ACC112 (cell line): ENCODE results near the gene FOXP4.

Experiments
- H2AFZ ChIP-seq: fragments of 200-600 bp; sonication (generic); one replicate; pipeline ENCODE4 v1.6.0; 2017; ENCODE audit warnings: antibody characterized with exemption, low read length; ENCODE audit not compliant: unreplicated experiment
- H3K27ac ChIP-seq: fragments of 200-600 bp; sonication (generic); 2 replicates; pipeline ENCODE4 v1.5.1; 2014; ENCODE audit warnings: low read depth, mild to moderate bottlenecking, antibody characterized with exemption, low read length, moderate library complexity
- H3K27me3 ChIP-seq: fragments of 200-600 bp; sonication (generic); 2 replicates; pipeline ENCODE4 v1.6.1; 2014; ENCODE audit warnings: mild to moderate bottlenecking, antibody characterized with exemption, low read length, moderate library complexity, mixed read lengths; ENCODE audit not compliant: insufficient read depth
- H3K36me3 ChIP-seq: fragments of 200-600 bp; sonication (generic); 2 replicates; pipeline ENCODE4 v1.6.1; 2016; ENCODE audit warnings: mild to moderate bottlenecking, antibody characterized with exemption, low read length, moderate library complexity, mixed read lengths; ENCODE audit not compliant: insufficient read depth
- H3K4me1 ChIP-seq: fragments of 200-600 bp; sonication (generic); one replicate; pipeline ENCODE4 v1.6.1; 2016; ENCODE audit warnings: low read length, mixed read lengths; ENCODE audit not compliant: insufficient read depth, unreplicated experiment, control insufficient read depth
- H3K4me3 ChIP-seq: fragments of 200-600 bp; sonication (generic); 2 replicates; pipeline ENCODE4 v1.5.1; 2014; ENCODE audit warnings: mild to moderate bottlenecking, low read depth, low read length
- H3K79me2 ChIP-seq: fragments of 200-600 bp; sonication (generic); one replicate; pipeline ENCODE4 v1.6.0; 2016; ENCODE audit warnings: low read length; ENCODE audit not compliant: control insufficient read depth, unreplicated experiment, insufficient read depth

FOXP4 gene

DNA sequence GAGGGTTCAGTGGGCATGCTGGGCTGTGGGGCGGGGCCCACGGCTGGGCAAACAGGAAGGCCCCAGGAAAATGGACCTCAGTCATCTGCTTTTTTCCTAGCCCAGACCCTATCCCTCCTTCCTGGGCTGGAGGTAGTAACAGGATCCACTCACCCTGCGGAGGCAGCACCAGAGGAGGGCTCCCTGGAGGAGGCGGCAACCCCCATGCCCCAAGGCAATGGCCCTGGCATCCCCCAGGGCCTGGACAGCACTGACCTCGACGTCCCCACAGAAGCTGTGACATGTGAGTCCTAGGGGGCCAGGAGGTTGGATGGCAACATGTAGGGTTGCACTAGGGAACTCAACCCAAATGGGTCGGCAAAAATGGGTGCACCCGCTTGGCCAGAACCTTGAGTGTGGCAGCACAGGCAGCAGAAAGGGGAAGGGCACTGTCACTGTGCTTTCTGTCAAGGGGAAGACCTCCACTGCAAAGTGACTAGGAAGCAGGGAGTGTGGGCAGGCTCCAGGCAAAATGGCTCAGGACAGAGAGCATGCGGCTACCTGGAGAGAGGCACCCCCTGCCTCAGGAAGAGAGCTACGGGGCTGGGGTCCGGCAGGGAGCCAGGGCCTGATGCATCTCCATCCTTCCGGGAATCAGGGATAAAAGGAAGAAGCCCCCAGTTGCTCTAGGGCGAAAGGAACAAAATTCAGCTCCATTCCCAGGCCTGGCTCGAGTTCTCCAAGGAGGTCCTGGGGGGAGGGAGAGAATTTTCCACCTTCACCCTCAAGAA lies 100.0 kb downstream of the FOXP4 start:
- H3K79me2 ChIP-seq: no peaks in the 10 kb centered on the region

DNA sequence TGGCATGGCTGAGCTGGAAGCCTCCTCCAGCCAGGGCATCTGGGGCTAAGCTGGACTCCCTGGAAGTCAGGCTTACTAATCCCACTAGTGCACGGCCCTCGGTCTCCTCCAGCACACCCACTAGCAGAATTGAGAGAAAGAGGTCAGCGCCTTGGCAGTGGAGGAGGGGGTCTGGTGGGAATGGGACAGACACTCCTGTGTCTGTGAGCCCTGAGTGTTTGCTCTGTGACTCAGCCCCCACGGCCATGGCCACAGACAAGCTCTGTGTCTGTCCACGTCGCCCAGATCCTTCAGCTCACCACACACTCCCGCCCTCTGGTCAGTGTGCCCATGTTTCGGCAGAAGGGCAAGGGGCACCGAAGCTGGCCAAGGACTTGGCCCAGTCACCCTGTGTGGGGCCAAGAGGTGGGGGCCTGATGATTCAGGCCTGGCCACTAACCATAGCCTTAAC lies 100.9 kb downstream of the FOXP4 start:
- H3K4me3 ChIP-seq: no peak overlapping the region
- H3K27me3 ChIP-seq: peaks cover 18% of the 10 kb centered on the region; the same call in 1 of the 2 replicates
- no peaks in the 10 kb centered on the region for H3K4me1 ChIP-seq
- no peak overlapping the region for H2AFZ ChIP-seq
- no peak overlapping the region for H3K27ac ChIP-seq
- H3K79me2 ChIP-seq: no peaks in the 10 kb centered on the region
- H3K36me3 ChIP-seq: no peaks in the 10 kb centered on the region

More for the DNA sequence above, 100.0 kb downstream of the FOXP4 start:
- no peaks in the 10 kb centered on the region for H3K4me1 ChIP-seq
- H2AFZ ChIP-seq: no peak overlapping the region
- H3K4me3 ChIP-seq: no peak overlapping the region
- H3K27ac ChIP-seq: no peak overlapping the region
- H3K36me3 ChIP-seq: no peaks in the 10 kb centered on the region
- peaks cover 25% of the 10 kb centered on the region for H3K27me3 ChIP-seq

DNA sequence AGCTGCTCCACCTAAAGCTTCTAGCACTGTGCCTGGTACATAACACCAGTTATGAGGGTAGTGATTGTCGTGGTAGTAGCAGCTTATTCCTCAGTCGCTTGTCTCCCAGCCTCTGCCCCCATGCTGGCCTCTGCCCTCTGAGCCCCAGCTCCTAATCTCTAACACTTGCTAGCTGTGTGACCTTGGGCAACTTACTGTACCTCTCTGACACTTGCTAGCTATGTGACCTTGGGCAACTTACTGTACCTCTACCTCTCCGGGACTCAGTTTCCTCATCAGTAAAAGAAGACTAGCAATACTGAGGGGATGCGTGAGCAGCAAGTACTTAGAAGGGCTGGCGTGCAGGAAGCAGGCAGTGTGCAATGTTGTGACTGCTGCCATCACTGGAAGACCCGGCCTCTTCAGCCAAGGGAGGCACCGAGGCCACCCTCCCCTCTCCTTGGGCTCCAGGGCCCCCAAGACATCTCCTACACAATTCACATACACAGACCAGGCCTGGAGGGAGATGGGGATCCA lies 101.9 kb downstream of the FOXP4 start:
- no peak overlapping the region for H2AFZ ChIP-seq
- no peaks in the 10 kb centered on the region for H3K36me3 ChIP-seq
- H3K27ac ChIP-seq: no peak overlapping the region
- H3K27me3 ChIP-seq: peaks cover 10% of the 10 kb centered on the region; the same call in 1 of the 2 replicates
- H3K4me3 ChIP-seq: no peak overlapping the region
- H3K79me2 ChIP-seq: no peaks in the 10 kb centered on the region
- no peaks in the 10 kb centered on the region for H3K4me1 ChIP-seq

DNA sequence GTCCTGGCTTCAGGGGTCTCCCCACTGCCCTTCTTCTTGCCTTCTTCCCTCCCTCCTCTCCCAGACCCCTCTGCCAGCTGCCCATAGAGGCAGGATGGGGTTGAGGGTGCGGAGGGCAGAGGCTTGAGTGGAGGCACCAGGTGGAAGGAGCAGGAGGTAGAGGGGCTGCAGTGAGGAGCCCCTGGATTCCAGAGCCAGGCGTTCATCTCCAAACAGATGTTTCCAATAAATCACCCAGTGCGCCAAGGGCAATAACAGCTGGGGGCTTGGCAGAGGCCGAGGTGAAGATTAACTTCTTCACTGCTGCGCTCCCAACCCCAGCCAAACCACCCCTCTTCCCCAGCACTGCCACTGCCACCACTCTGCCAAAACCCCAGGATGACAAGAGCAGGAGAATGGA lies 102.7 kb downstream of the FOXP4 start:
- Histone ChIP-seq H3K4me3 (no peak overlapping the region), H3K27me3 (peaks cover 10% of the 10 kb centered on the region; the same call in 1 of the 2 replicates), H3K27ac (no peak overlapping the region), H3K79me2 (no peaks in the 10 kb centered on the region), H2AFZ (no peak overlapping the region), H3K36me3 (no peaks in the 10 kb centered on the region), H3K4me1 (no peaks in the 10 kb centered on the region)

DNA sequence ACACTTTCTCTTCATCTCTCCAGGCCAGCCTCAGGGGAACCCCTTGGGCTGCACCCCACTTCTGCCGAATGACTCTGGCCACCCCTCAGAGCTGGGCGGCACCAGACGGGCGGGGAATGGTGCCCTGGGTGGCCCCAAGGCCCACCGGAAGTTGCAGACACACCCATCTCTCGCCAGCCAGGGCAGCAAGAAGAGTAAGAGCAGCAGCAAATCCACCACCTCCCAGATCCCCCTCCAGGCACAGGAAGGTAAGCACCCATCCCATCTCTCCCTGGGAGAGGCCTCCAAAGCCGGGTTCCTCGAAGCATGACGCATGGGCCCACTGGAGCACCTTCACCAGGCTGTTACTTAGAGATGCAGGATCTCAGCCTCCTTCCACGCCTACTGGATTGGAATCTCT lies 103.4 kb downstream of the FOXP4 start:
- no peak overlapping the region for H2AFZ ChIP-seq
- no peak overlapping the region for H3K4me3 ChIP-seq
- no peaks in the 10 kb centered on the region for H3K4me1 ChIP-seq
- no peaks in the 10 kb centered on the region for H3K36me3 ChIP-seq
- H3K27ac ChIP-seq: no peak overlapping the region
- H3K79me2 ChIP-seq: no peaks in the 10 kb centered on the region
- peaks cover 15% of the 10 kb centered on the region; the same call in 1 of the 2 replicates for H3K27me3 ChIP-seq

DNA sequence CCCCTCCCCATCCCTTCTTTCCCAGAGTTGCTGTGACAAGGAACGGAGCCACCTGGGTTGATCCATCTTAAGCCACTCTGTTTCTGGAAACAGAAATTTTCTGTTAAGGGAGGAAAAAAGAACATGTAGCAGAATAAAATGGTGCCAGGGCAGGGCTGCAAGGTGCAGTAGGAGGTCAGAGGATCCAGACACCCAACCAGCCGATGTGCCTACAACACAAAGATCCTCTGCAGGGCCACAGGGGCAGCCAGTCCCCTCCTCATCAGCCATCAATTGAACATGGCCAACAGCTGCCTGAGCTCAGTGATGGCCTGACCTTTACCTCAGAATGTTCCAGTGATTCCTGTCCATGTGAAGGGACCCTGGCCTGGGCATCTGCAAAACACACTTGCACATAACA lies 103.9 kb downstream of the FOXP4 start:
- Histone ChIP-seq H3K36me3 (no peaks in the 10 kb centered on the region), H3K4me1 (no peaks in the 10 kb centered on the region), H3K27me3 (peaks cover 18% of the 10 kb centered on the region; the same call in 1 of the 2 replicates)

DNA sequence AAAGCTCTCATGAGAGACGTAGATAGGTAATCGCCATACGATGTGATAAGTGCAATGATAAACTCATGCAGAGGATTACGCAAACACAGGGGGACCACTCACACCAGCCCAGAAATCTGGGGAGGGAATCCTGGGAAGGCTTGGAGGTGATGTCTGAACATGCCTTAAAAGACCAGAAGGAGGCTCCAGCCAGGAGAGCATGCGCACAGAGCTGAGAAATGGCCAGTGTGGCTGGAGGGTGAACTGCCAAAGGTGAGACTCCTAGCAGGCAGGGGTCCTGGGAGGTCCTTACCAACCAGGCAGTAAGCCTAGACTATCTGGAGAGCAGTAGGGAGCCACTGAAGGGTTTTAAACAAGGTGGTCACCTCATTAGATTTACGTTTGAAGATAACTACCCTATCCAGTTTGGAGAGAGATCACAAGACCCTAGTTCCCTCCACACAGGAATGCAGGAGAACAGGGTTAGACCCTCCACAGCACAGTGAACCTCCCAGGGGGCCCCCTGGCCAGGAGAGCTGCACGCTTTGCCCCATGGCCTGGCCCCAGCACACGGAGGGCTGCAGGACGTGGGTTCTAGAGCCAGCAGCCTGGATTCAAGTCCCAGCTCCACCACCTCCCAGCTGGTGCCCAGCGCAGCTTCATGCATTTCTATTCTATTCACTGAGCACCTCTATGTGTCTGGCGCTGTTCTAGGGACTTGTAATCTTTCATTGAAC lies 105.2 kb downstream of the FOXP4 start:
- no peaks in the 10 kb centered on the region for H3K79me2 ChIP-seq
- H3K36me3 ChIP-seq: no peaks in the 10 kb centered on the region
- H3K27ac ChIP-seq: no peak overlapping the region
- no peak overlapping the region for H2AFZ ChIP-seq
- peaks cover 5% of the 10 kb centered on the region for H3K4me1 ChIP-seq
- H3K27me3 ChIP-seq: 0 out of 2 replicates have a peak, but pooled peaks cover 10% of the 10 kb centered on the region
- H3K4me3 ChIP-seq: no peak overlapping the region

More for the DNA sequence above, 103.9 kb downstream of the FOXP4 start:
- Histone ChIP-seq H2AFZ (no peak overlapping the region), H3K4me3 (no peak overlapping the region), H3K79me2 (no peaks in the 10 kb centered on the region), H3K27ac (no peak overlapping the region)
